HepG2 (cell line): ENCODE measurements around the gene TMBIM4. TPM values are rescaled to one million over a fixed set of nuclear protein-coding genes. Genes with fewer than 3 reads are reported as not detected.

Source experiments
- DBP ChIP-seq: sonication (generic); formaldehyde crosslinking; IDR thresholded peaks from 2 replicates; pipeline ENCODE4 v1.4.0; 2020; ENCODE audit warnings: missing genetic modification reagents; ENCODE audit errors: not compliant biosample characterization
- KAT7 ChIP-seq: IDR thresholded peaks from 2 replicates; pipeline ENCODE4 v1.6.1; 2018; ENCODE audit warnings: borderline replicate concordance, missing compliant biosample characterization
- SIX4 ChIP-seq: sonication (generic); formaldehyde crosslinking; IDR thresholded peaks from 2 replicates; pipeline ENCODE4 v1.4.0; 2020; ENCODE audit warnings: missing genetic modification reagents
- SMC3 ChIP-seq: IDR thresholded peaks from 2 replicates; pipeline ENCODE4 v1.6.1; 2011; ENCODE audit warnings: low read length, improper control_type of control experiment
- TBX2 ChIP-seq: sonication (generic); formaldehyde crosslinking; IDR thresholded peaks from 2 replicates; pipeline ENCODE4 v1.5.0; 2020; ENCODE audit warnings: missing genetic modification reagents, mild to moderate bottlenecking, borderline replicate concordance
- TCF7 ChIP-seq: sonication (generic); IDR thresholded peaks from 2 replicates; pipeline ENCODE4 v1.6.1; 2016; ENCODE audit warnings: antibody characterized with exemption, low read depth
- U2AF1 ChIP-seq: fragments of 200-400 bp; formaldehyde crosslinking; optimal IDR thresholded peaks from 2 replicates; pipeline ENCODE3; 2017; ENCODE audit warnings: mild to moderate bottlenecking, low read depth, low read length
- ZC3H13 ChIP-seq: sonication (generic); formaldehyde crosslinking; IDR thresholded peaks from 2 replicates; pipeline ENCODE4 v1.8.1; 2023; ENCODE audit warnings: mild to moderate bottlenecking, missing genetic modification reagents, moderate library complexity
- ZFP91 ChIP-seq: sonication (generic); formaldehyde crosslinking; IDR thresholded peaks from 2 replicates; pipeline ENCODE4 v1.9.0; 2022; ENCODE audit warnings: missing genetic modification reagents, mild to moderate bottlenecking, borderline replicate concordance
- ZNF225 ChIP-seq: sonication (generic); formaldehyde crosslinking; IDR thresholded peaks from 2 replicates; pipeline ENCODE4 v1.4.0; 2020; ENCODE audit warnings: mild to moderate bottlenecking, missing genetic modification reagents
- ZNF280D ChIP-seq: sonication (generic); formaldehyde crosslinking; IDR thresholded peaks from 2 replicates; pipeline ENCODE4 v1.5.1; 2020; ENCODE audit warnings: mild to moderate bottlenecking, missing genetic modification reagents
- ZNF317 ChIP-seq: sonication (generic); formaldehyde crosslinking; IDR thresholded peaks from 2 replicates; pipeline ENCODE4 v1.5.0; 2020; ENCODE audit warnings: mild to moderate bottlenecking, missing genetic modification reagents
- ZNF34 ChIP-seq: sonication (generic); formaldehyde crosslinking; IDR thresholded peaks from 2 replicates; pipeline ENCODE4 v1.4.0; 2020; ENCODE audit warnings: mild to moderate bottlenecking, missing genetic modification reagents, borderline replicate concordance
- ZNF367 ChIP-seq: sonication (generic); formaldehyde crosslinking; IDR thresholded peaks from 2 replicates; pipeline ENCODE4 v1.4.0; 2020; ENCODE audit warnings: missing genetic modification reagents, borderline replicate concordance
- ZNF790 ChIP-seq: sonication (generic); formaldehyde crosslinking; IDR thresholded peaks from 2 replicates; pipeline ENCODE4 v1.8.0; 2022; ENCODE audit warnings: missing genetic modification reagents, mild to moderate bottlenecking, borderline replicate concordance
- polyA plus RNA-seq, 8 experiments: library from polyadenylated mRNA; depleted of rRNA in 3 of 8; stranded (reverse) in 7 of 8; unstranded in 1 of 8; fragments of >200 nt; fragmentation: Illumina TruSeq in 4 of 8; extraction: Trizol in 4 of 8; gene quantifications; 2 replicates each; pipeline versions ENCODE4 v1.2.1 to v1.2.3, GENCODE V29; 2011 to 2016; ENCODE audit warnings: low read depth in 4 of 8, missing spikeins in 1 of 8, mixed read lengths in 1 of 8; ENCODE audit not compliant: insufficient read depth in 1 of 8
- total RNA-seq, 5 experiments: library from RNA; depleted of rRNA; stranded (reverse); fragments of >200 nt; fragmentation: Illumina TruSeq; extraction: Trizol; gene quantifications; 2 replicates each; pipeline ENCODE4 v1.2.3, GENCODE V29; 2016; ENCODE audit warnings: low read depth in 1 of 5
- TF ChIP-seq, protein P1 (sequence below): sonication (generic); formaldehyde crosslinking; IDR thresholded peaks from 2 replicates; pipeline ENCODE4 v1.4.0; 2020; ENCODE audit warnings: mild to moderate bottlenecking, low read depth, missing genetic modification reagents
- TF ChIP-seq, protein P2 (sequence below): IDR thresholded peaks from 2 replicates; pipeline ENCODE4 v1.6.1; 2016; ENCODE audit warnings: missing genetic modification reagents, missing compliant biosample characterization
- TF ChIP-seq, protein P3 (sequence below): sonication (generic); formaldehyde crosslinking; IDR thresholded peaks from 2 replicates; pipeline ENCODE4 v1.8.1; 2023; ENCODE audit warnings: mild to moderate bottlenecking, inconsistent platforms, moderate library complexity, missing genetic modification reagents, borderline replicate concordance

TMBIM4 gene
- total and polyA plus RNA-seq, 2 of the 13 experiments (the other 11 are each of a cell fraction or from before 2014, with no cell fraction given), result 60.5 to 67.7 TPM

DNA sequence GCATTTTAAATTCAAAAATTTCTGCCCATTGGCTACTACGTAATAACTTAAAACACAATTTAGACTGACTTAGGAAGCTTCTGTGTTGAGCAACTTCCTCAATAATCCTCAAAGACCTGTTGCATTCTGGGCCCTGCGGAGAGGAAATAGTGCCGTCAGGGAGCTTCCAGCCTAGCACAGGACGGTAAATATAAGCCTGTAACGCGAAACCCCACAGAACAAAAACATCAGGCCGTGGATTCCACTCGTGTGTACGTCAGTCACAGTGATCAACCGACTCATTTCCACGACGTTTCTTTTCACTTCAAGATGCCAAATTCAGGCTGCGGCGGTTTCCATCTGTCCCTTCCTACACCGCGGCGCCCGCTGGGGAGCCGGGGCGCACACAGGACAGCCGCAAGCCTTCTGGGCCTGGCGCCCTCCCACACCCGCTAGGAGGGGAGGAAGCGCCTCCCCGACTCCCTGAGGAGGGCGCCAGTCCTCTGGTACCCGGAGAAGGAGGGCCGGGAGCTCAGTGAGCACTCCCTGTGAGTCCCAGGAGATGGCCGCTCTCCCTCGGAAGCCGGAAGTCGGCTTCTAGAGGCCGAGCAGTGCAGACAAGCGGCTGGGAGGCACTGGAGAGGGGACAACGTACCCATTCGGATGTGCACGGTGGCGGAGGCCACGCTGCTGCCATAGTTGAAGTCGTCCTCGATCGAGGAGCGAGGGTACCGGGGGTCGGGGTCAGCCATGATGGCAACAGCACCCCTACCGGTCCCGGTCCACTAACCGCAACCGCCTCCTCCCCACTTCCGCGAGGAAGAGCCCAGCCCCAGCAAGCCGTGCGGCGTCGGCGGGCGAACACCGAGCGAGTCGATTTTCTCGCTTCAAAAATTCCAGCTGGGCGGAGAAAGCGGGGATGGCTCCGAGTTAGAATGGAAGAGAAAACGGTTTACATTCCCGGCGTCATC, at the start of gene TMBIM4 (continued):
- TF ChIP-seq ZNF317 (CRISPR knock-in tag) (peak; percentile 57), SIX4 (no peak), KAT7 (CRISPR knock-in tag) (peak; percentile 85), ZFP91 (CRISPR knock-in tag) (peak; percentile 88; the same call in 1 of the 2 replicates), ZNF367 (CRISPR knock-in tag) (peak; percentile 66; the same call in 1 of the 2 replicates), ZNF790 (peak; percentile 73), U2AF1 (peak; percentile 62), TCF7 (no peak), TBX2 (peak; percentile 75), ZNF225 (peak; percentile 94), ZNF280D (CRISPR knock-in tag) (peak; percentile 47; the same call in 1 of the 2 replicates), ZNF34 (CRISPR knock-in tag) (peak; percentile 96), DBP (CRISPR knock-in tag) (peak; percentile 56), SMC3 (no peak), ZC3H13 (CRISPR knock-in tag) (peak; percentile 62; the same call in 1 of the 2 replicates)
- TF ChIP-seq, protein P1, sequence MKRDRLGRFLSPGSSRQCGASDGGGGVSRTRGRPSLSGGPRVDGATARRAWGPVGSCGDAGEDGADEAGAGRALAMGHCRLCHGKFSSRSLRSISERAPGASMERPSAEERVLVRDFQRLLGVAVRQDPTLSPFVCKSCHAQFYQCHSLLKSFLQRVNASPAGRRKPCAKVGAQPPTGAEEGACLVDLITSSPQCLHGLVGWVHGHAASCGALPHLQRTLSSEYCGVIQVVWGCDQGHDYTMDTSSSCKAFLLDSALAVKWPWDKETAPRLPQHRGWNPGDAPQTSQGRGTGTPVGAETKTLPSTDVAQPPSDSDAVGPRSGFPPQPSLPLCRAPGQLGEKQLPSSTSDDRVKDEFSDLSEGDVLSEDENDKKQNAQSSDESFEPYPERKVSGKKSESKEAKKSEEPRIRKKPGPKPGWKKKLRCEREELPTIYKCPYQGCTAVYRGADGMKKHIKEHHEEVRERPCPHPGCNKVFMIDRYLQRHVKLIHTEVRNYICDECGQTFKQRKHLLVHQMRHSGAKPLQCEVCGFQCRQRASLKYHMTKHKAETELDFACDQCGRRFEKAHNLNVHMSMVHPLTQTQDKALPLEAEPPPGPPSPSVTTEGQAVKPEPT, result peak; percentile 70; the same call in 1 of the 2 replicates
- TF ChIP-seq, protein P2, sequence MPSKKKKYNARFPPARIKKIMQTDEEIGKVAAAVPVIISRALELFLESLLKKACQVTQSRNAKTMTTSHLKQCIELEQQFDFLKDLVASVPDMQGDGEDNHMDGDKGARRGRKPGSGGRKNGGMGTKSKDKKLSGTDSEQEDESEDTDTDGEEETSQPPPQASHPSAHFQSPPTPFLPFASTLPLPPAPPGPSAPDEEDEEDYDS, result peak; percentile 41; the same call in 1 of the 2 replicates
- TF ChIP-seq, protein P3, sequence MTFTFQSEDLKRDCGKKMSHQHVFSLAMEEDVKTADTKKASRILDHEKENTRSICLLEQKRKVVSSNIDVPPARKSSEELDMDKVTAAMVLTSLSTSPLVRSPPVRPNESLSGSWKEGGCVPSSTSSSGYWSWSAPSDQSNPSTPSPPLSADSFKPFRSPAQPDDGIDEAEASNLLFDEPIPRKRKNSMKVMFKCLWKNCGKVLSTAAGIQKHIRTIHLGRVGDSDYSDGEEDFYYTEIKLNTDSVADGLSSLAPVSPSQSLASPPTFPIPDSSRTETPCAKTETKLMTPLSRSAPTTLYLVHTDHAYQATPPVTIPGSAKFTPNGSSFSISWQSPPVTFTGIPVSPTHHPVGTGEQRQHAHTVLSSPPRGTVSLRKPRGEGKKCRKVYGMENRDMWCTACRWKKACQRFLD (CRISPR knock-in tag), result peak; percentile 84; the same call in 1 of the 2 replicates
